GM18499 (cell line): ENCODE measurements around the gene KCNIP3.
"Not testable (repeated sequence)": the region's sequence is repeated elsewhere in the genome, so short reads cannot be mapped to it uniquely, and the experiment has no call there.

Source experiments
- ATAC-seq: cut with Tn5 transposase; IDR thresholded peaks from one replicate; pipeline ENCODE4 v1.9.1; 2021; ENCODE audit warnings: moderate number of reproducible peaks; ENCODE audit not compliant: insufficient read depth, unreplicated experiment

KCNIP3 gene

GRCh38 chr2:95356821-95357700 lies 59.9 kb downstream of the KCNIP3 start:
- ATAC-seq: no peak

DNA sequence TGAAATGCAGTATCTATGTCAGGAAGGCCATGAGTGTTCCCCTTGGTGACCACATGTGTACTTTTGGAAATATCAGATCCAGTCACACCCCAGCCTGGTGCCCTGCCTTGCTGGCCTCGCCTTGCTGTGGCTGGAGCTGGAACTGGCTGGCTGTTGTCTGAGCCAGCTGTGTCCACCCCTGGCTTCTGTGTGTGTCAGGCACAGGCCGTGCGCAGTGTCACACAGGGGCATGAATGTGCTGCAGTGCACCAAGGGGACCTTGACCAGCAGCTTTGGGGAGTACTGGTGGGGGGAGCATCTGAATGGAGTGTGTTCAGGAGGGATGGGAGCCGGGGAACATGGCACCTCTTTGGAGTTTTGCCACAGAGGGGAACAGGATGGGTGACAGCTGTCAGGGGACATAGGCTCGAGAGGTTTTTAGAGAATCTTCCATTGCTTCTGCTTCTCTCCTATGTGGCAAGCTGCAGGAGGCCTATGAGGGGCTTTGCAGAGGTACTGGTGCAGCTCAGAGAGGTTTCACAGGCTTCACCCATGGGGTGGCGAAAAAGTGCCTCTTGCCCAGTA lies 60.7 kb downstream of the KCNIP3 start:
- ATAC-seq: no peak

DNA sequence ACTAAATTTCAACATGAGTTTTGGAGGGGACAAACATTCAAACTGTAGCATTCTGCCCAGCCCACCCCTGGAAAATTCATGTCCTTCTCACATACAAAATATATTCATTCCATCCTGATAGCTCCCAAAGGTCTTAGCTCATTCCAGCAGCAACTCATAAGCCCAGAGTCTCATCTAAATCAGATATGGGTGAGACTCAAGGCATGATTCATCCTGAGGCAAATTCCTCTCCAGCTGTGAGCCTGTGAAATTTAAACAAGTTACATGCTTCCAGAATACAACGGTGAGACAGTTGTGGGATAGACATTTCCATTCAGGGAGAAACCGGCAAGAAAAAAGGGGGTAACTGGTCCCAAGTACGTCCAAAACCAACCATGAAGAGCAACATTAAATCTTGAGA lies 61.9 kb downstream of the KCNIP3 start:
- ATAC-seq: no peak

DNA sequence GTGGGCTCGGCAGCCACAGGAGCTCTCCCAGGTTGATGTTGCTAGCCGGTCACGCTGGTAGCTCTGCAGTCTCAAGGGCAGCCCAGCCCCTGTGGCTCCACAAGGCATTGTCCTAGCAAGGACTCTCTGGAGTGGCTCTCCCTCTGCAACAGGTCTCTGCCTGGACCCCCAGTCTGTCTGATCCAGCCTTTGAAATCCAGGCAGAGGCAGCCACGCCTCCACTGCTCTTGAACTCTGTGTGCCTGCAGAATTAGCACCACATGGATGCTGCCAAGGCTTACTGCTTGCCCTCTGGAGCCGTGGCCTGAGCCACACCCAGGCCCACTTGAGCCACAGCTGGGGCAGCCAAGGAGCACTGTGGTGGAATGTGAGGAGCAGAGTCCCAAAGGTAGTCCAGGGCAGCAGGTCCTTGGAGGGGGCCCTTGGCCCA lies 62.4 kb downstream of the KCNIP3 start:
- ATAC-seq: no peak

DNA sequence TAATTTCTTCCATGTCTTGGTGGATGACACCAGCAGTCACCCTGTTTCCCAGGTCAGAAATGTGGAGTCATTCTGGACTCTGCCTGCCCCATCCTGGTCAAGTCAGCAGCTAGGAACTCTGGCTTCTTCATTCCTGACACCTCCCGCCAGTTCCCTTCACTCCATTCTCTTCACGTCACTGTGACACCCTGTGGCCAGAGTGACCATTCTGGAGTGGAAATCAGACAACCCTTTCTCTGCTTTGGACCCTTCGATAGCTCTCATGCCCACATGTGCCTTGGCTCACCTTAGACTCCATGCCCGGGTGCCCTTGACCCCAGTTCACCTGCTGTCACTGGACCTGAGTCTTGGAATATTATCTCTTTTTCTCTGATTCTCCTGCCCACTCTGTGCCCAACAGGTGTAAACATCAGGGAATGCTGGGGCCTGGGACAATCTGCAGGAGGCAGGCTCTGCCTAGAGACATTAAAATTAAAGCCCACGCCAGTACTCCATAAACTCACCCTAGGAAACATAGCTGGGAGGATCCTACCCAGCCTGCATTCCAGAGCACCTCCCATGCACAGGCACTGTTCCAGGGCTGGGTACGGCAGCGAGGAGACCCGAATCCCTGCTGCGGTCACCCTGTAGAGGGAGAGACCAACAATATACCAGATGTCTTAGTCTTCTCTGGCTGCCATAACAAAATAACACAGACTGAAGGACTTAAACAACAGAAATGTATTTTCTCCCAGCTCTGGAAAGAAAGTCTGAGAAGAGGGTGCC lies 64.3 kb downstream of the KCNIP3 start:
- ATAC-seq: no peak

DNA sequence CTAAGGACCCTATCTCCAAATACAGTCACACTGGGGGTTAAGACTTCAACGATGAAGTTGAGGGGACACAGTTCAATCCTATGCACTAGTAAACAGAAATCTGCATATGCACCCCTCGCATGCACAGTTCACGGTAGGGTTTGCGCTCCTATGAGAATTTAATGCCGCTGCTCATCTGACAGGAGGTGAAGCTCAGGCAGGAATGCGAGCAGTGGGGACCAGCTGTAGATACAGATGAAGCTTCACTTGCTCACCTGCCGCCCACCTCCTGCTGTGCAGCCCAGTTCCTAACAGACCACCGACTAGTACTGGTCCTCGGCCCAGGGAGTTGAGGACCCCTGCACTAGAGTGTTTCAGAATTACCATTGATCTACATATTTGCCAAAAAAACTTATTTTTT lies 65.3 kb downstream of the KCNIP3 start:
- no peak for ATAC-seq

DNA sequence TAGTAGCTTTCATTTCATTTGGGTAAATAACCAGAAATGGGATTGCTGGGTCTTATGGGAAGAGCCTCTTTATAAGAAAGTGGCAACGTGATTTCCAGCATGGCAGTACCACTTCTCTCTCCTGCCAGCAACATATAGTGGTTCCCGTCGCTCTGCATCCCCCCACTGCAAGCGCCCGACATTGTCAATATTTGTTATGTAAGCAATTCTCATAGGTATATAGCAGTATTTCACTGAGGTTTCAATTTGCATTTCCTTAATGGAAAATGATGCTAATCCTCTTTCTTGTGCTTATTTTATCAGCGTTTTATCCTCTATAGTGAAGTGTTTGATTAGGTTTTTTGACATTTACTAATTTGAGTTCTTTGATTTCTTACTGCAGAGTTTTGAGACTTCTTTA lies 69.4 kb downstream of the KCNIP3 start:
- ATAC-seq: no peak

- no peak for ATAC-seq
These were observed 75.2 kb downstream of the KCNIP3 start for GRCh38 chr2:95372216-95372829.

DNA sequence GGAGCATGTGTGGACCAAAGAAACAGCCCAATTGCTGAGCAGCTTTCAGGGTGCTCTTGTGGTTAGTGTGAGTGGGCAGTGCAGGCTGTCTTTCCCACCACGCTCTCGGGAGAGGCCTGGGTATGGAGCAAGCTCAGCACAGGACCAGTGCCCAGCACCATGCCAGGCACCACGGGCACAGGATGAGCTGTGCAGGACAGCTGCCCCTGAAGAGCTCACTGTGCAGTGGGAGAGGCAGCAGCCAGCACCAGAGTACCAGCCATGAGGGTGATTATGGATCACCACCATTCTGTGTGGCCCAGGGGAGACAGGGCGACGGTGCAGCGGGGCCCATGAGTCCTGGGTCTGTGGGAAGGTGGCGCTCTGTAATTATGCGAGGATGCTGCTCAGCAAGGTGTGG lies 75.7 kb downstream of the KCNIP3 start:
- ATAC-seq: no peak

GRCh38 chr2:95374029-95374428 lies 76.9 kb downstream of the KCNIP3 start:
- no peak for ATAC-seq

DNA sequence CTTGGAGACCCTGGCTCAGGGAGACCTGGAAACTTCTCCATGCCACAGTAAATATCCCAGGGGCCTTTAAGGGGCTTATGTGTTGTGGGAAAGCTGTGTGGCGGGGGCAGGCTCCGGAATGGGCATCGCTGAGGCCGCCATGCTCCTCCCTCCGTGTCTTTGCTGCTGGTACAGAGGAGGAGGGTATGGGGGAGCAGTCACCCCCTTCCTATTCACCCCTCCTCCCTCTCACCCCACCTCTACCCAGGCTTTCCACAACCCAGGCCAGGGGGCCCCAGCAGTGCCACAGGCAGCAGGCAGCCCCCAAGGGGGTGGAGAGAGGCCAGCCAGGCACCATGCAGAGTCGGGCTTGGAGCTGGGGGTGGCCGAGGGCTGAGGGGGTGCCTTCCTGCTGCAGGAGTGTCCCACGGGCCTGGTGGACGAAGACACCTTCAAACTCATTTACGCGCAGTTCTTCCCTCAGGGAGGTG lies 77.3 kb downstream of the KCNIP3 start:
- ATAC-seq: no peak

DNA sequence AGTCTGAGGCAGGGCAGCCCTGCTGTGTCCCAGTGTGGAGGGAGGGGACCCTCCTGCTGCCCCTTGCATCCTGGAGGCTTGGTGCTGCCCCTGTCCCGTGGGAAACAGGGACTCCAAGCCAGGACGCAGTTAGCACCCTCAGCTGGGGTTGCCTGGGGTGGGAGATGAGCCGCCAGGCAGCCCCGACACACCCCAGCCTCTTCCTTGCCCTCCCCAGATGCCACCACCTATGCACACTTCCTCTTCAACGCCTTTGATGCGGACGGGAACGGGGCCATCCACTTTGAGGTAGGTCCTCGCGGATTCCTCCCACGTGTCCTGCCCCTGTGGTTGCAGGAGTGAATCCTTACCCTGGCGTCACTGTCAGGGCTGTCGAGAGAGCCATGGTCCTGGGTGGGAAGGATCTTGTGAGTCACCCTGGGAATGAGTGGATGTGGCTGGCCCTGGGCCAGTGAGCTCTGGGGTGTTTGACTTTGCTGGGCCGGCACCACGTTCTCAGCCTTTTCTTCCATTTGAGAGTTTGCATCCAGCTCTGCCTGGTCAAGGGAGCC lies 77.8 kb downstream of the KCNIP3 start:
- ATAC-seq: no peak

- ATAC-seq: no peak
These were observed 78.5 kb downstream of the KCNIP3 start for GRCh38 chr2:95375532-95376150.

GRCh38 chr2:95376311-95377215 lies 79.4 kb downstream of the KCNIP3 start:
- no peak for ATAC-seq

DNA sequence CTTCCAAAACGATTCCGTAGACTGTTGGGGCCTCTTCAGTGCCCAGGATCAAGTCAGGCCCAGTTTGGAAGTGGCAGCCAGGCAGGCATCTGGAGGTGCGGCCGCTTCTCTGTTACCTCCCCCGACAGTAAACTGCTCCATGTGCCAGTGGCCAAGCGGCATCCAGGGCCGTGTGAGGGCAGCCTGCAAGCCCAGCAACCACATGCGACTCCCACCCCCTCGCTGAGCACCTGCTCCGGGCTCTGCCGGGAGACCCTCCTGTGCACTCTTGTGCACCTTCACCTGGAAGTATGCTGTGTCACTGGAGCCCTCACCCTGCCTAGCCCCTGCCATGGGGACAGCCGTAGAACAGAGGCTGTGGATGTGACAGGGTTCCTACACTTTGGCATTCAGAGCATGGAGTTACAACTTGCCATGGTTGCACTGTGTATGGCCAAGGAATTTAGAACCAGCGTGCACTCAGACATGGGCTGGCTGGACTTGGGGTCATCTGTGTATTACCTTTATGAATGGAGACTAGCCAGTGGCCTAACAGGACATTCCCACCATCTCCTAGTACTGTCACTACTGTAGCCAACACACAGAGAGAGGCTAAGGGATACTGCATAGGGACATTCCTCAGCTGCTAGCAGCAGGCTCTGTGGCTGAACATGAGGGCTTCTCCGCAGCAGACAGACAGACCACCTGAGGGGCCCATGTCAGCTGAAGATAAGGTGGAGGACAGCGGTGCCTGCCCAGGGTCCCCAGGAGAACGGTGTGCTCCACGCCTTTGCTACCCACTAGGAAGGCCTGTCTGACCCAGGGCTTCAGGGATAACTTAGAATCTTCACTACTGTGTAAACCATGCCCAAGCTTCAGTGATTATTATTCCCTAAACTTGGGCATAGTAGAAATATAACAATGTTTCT lies 80.3 kb downstream of the KCNIP3 start:
- no peak for ATAC-seq

GRCh38 chr2:95378281-95378680 lies 81.1 kb downstream of the KCNIP3 start:
- not testable (repeated sequence) for ATAC-seq

GRCh38 chr2:95379371-95379831 lies 82.3 kb downstream of the KCNIP3 start:
- no peak for ATAC-seq

DNA sequence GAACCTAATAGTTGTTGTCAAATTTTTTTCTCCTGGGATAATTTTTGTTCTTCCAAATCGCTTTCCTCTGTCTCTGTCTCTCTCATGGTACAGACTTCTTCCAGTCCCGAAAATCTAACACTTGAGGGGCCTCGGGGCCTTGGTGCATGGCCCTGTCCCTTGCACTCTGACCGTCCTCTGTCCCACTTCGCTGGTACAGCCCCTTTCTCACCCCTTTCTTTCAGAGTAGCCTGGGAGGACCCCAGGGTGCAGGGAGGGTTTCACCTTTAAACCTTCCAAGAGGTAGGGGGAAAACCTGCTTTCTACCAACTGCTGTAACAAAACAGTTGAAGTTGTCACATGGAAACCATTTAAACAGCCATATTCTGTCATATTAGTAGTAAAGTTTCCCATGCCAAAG lies 83.1 kb downstream of the KCNIP3 start:
- no peak for ATAC-seq
